ENCODE measurements around the gene ZMYND10.

ZMYND10 gene

GRCh38 chr3:50345586-50346234, at the start of gene ZMYND10:
TSS of gene ZMYND10 (minus strand) at chr3:50345732. CDS start at chr3:50345579, 153 bp downstream.
- CTCF ChIA-PET, result no interaction called here
- POLR2A ChIA-PET, result interaction anchor here (1.2 to 1.8 kb wide), 2 partner anchors 9 to 18 kb away, joined by 6 to 7 read pairs; partner anchors contain the start of gene TUSC2
- DNase-seq (ENCODE audit: extremely low spot score), result peak; percentile 54
- no peak for TF ChIP-seq ELF4 (IDR thresholded peaks at IDR 0.05)
- no peak for TF ChIP-seq SUZ12 (IDR thresholded peaks at IDR 0.05)
- no peak for TF ChIP-seq SP1 (IDR thresholded peaks at IDR 0.05)
- no peak for TF ChIP-seq CTBP1 (IDR thresholded peaks at IDR 0.05; ENCODE audit: borderline replicate concordance)
- no peak for TF ChIP-seq ZNF384 (IDR thresholded peaks at IDR 0.05)
- TF ChIP-seq LEF1 (IDR thresholded peaks at IDR 0.05; ENCODE audit: borderline replicate concordance), result no peak
- no peak for TF ChIP-seq PKNOX1 (IDR thresholded peaks at IDR 0.05)
- TF ChIP-seq NFRKB (IDR thresholded peaks at IDR 0.05), result no peak
- no peak for TF ChIP-seq L3MBTL2 (conservative IDR thresholded peaks at IDR 0.05)
- no peak for TF ChIP-seq FOXA1 (IDR thresholded peaks at IDR 0.05)
- TF ChIP-seq FOXM1 (IDR thresholded peaks at IDR 0.05; ENCODE audit: borderline replicate concordance), result no peak
- TF ChIP-seq BHLHE40 (IDR thresholded peaks at IDR 0.05; ENCODE audit: borderline replicate concordance), result no peak
- TF ChIP-seq FOXK2 (IDR thresholded peaks at IDR 0.05), result no peak
- TF ChIP-seq ARNT (IDR thresholded peaks at IDR 0.05), result no peak
- TF ChIP-seq HDGF (IDR thresholded peaks at IDR 0.05; ENCODE audit: borderline replicate concordance), result no peak
- TF ChIP-seq TARDBP (IDR thresholded peaks at IDR 0.05), result no peak

GRCh38 chr3:50393061-50393460, 47.5 kb upstream of the ZMYND10 start:
- ChIA-PET CTCF (no interaction called here), POLR2A (interaction anchor here (1.0 kb wide), 1 partner anchor 56 kb away, joined by 4 read pairs; no protein-coding TSS in a partner anchor)
- no peak for DNase-seq (ENCODE audit: extremely low spot score)
- TF ChIP-seq LEF1 (IDR thresholded peaks at IDR 0.05; ENCODE audit: borderline replicate concordance) (no peak), ZNF384 (IDR thresholded peaks at IDR 0.05) (no peak), FOXM1 (IDR thresholded peaks at IDR 0.05; ENCODE audit: borderline replicate concordance) (no peak), ARNT (IDR thresholded peaks at IDR 0.05) (no peak)

- TF ChIP-seq ZNF384 (IDR thresholded peaks at IDR 0.05) (no peak), FOXM1 (IDR thresholded peaks at IDR 0.05; ENCODE audit: borderline replicate concordance) (no peak)
- CTCF ChIA-PET, result interaction anchor here (0.8 kb wide), 1 partner anchor 22 kb away, joined by 3 read pairs; no protein-coding TSS in a partner anchor
- POLR2A ChIA-PET, result no interaction called here
- no peak for DNase-seq (ENCODE audit: extremely low spot score)
Measured at GRCh38 chr3:50392101-50392715, 46.7 kb upstream of the ZMYND10 start.

- DNase-seq (ENCODE audit: extremely low spot score), result no peak
- POLR2A ChIA-PET, result interaction anchor here (1.3 to 1.4 kb wide), 2 partner anchors 40 to 53 kb away, joined by 3 read pairs; partner anchors contain the start of genes CYB561D2 and NPRL2
- CTCF ChIA-PET, result no interaction called here
- TF ChIP-seq LEF1 (IDR thresholded peaks at IDR 0.05; ENCODE audit: borderline replicate concordance), result no peak
- no peak for TF ChIP-seq FOXA1 (IDR thresholded peaks at IDR 0.05)
- no peak for TF ChIP-seq SP1 (IDR thresholded peaks at IDR 0.05)
- TF ChIP-seq TARDBP (IDR thresholded peaks at IDR 0.05), result no peak
- TF ChIP-seq ARNT (IDR thresholded peaks at IDR 0.05), result no peak
- TF ChIP-seq NFRKB (IDR thresholded peaks at IDR 0.05), result no peak
- TF ChIP-seq BHLHE40 (IDR thresholded peaks at IDR 0.05; ENCODE audit: borderline replicate concordance), result no peak
- TF ChIP-seq ELF4 (IDR thresholded peaks at IDR 0.05), result no peak
- no peak for TF ChIP-seq HDGF (IDR thresholded peaks at IDR 0.05; ENCODE audit: borderline replicate concordance)
- no peak for TF ChIP-seq FOXM1 (IDR thresholded peaks at IDR 0.05; ENCODE audit: borderline replicate concordance)
- no peak for TF ChIP-seq CTBP1 (IDR thresholded peaks at IDR 0.05; ENCODE audit: borderline replicate concordance)
- TF ChIP-seq SUZ12 (IDR thresholded peaks at IDR 0.05), result no peak
- TF ChIP-seq FOXK2 (IDR thresholded peaks at IDR 0.05), result no peak
- no peak for TF ChIP-seq PKNOX1 (IDR thresholded peaks at IDR 0.05)
- no peak for TF ChIP-seq L3MBTL2 (conservative IDR thresholded peaks at IDR 0.05)
- no peak for TF ChIP-seq ZNF384 (IDR thresholded peaks at IDR 0.05)
Measured at GRCh38 chr3:50390508-50391224, 45.1 kb upstream of the ZMYND10 start.

GRCh38 chr3:50389414-50389767, 43.9 kb upstream of the ZMYND10 start:
- POLR2A ChIA-PET, result no interaction called here
- CTCF ChIA-PET, result no interaction called here
- DNase-seq (ENCODE audit: extremely low spot score), result no peak
- TF ChIP-seq FOXK2 (IDR thresholded peaks at IDR 0.05) (no peak), ZNF384 (IDR thresholded peaks at IDR 0.05) (no peak), SP1 (IDR thresholded peaks at IDR 0.05) (no peak)

- CTCF ChIA-PET, result no interaction called here
Measured at GRCh38 chr3:50388720-50389413, 43.3 kb upstream of the ZMYND10 start.

More at GRCh38 chr3:50388720-50389413, 43.3 kb upstream of the ZMYND10 start:
- TF ChIP-seq ARNT (IDR thresholded peaks at IDR 0.05) (no peak), FOXA1 (IDR thresholded peaks at IDR 0.05) (no peak), SP1 (IDR thresholded peaks at IDR 0.05) (no peak), SUZ12 (IDR thresholded peaks at IDR 0.05) (no peak), CTBP1 (IDR thresholded peaks at IDR 0.05; ENCODE audit: borderline replicate concordance) (no peak), TARDBP (IDR thresholded peaks at IDR 0.05) (no peak), FOXM1 (IDR thresholded peaks at IDR 0.05; ENCODE audit: borderline replicate concordance) (no peak), ELF4 (IDR thresholded peaks at IDR 0.05) (no peak), BHLHE40 (IDR thresholded peaks at IDR 0.05; ENCODE audit: borderline replicate concordance) (no peak), LEF1 (IDR thresholded peaks at IDR 0.05; ENCODE audit: borderline replicate concordance) (no peak), NFRKB (IDR thresholded peaks at IDR 0.05) (no peak), PKNOX1 (IDR thresholded peaks at IDR 0.05) (no peak)
- DNase-seq (ENCODE audit: extremely low spot score), result no peak
- POLR2A ChIA-PET, result no interaction called here

All from HEK293T (cell line).